ENCODE measurements around the gene NTRK3. TPM values are rescaled to one million over a fixed set of nuclear protein-coding genes. Genes with fewer than 3 reads are reported as not detected.

NTRK3 gene
- total and polyA plus RNA-seq, 2 of the 13 experiments (the other 11 are each of a cell fraction or from before 2014, with no cell fraction given): not detected

GRCh38 chr15:88187195-88187594 lies 69.3 kb downstream of the NTRK3 start:
- ATAC-seq (no peak), DNase-seq (ENCODE audit: low spot score) (no peak), FAIRE-seq (no peak)
- Histone ChIP-seq H3K4me3 (replicated peaks in 1 of 3; ENCODE audit: insufficient read depth in 1 of 3, low read depth in 2 of 3, low read length in 3 of 3) (no peak overlapping the region), H3K4me1 (ENCODE audit: insufficient read depth, low read length) (no peaks in the 10 kb centered on the region), H4K20me1 (ENCODE audit: insufficient read depth, low read length) (no peaks in the 10 kb centered on the region), H3K27ac (ENCODE audit: extremely low read length, insufficient read depth, low read length) (no peak overlapping the region), H3K9ac (ENCODE audit: insufficient read depth, low read depth, low read length) (no peak overlapping the region), H3K36me3 (replicated peaks in 1 of 2; ENCODE audit: control insufficient read depth in 1 of 2, insufficient read depth in 2 of 2, low read length in 2 of 2) (no peaks in the 10 kb centered on the region), H3K4me2 (ENCODE audit: low read depth, low read length) (no peak overlapping the region), H3K79me2 (ENCODE audit: insufficient read depth, low read length) (no peaks in the 10 kb centered on the region), H3K27me3 (ENCODE audit: control insufficient read depth in 1 of 2, insufficient read depth in 2 of 2, low read length in 2 of 2) (no peaks in the 10 kb centered on the region; a peak in 1 of 5 replicates), H3K9me3 (ENCODE audit: low read length) (no peaks in the 10 kb centered on the region), H2AFZ (ENCODE audit: low read length) (no peak overlapping the region)
- TF ChIP-seq PAX8 (CRISPR knock-in tag; IDR thresholded peaks at IDR 0.05; ENCODE audit: borderline replicate concordance): no peak
- BruUV-seq (replicated peaks): no TSS peak
- CTCF ChIA-PET (ENCODE audit: low intra/inter-chr PET ratio, low total read pairs): no interaction called here
- in situ Hi-C loops (cut with HindIII; ENCODE audit: extremely low pct_ligation_motif_present, low pct_unique_long_range_greater_than_20kb) (no loop called here), intact Hi-C loops (cut with micrococcal nuclease; ENCODE audit: unreplicated experiment) (no loop called here)
- POLR2A ChIA-PET: no interaction called here
- WGBS (ENCODE audit: low lambda C conversion rate): 31% methylated on average over 5 of the region's 5 CpGs

- no peak overlapping the region for H3K9ac ChIP-seq (ENCODE audit: insufficient read depth, low read depth, low read length)
- no peaks in the 10 kb centered on the region for H3K4me1 ChIP-seq (ENCODE audit: insufficient read depth, low read length)
- ChIA-PET POLR2A (no interaction called here), CTCF (ENCODE audit: low intra/inter-chr PET ratio, low total read pairs) (no interaction called here)
- no peaks in the 10 kb centered on the region for H3K36me3 ChIP-seq (replicated peaks in 1 of 2; ENCODE audit: control insufficient read depth in 1 of 2, insufficient read depth in 2 of 2, low read length in 2 of 2)
- no peak for ATAC-seq
- no peak overlapping the region for H3K4me2 ChIP-seq (ENCODE audit: low read depth, low read length)
- no peaks in the 10 kb centered on the region for H3K9me3 ChIP-seq (ENCODE audit: low read length)
- H2AFZ ChIP-seq (ENCODE audit: low read length): no peak overlapping the region
- no peaks in the 10 kb centered on the region for H4K20me1 ChIP-seq (ENCODE audit: insufficient read depth, low read length)
- BruUV-seq (replicated peaks): no TSS peak
- WGBS (ENCODE audit: low lambda C conversion rate): no CpG with 5 or more reads among the region's 3 CpGs
- no peaks in the 10 kb centered on the region for H3K79me2 ChIP-seq (ENCODE audit: insufficient read depth, low read length)
- no peak for DNase-seq (ENCODE audit: low spot score)
- intact Hi-C loops (cut with micrococcal nuclease; ENCODE audit: unreplicated experiment): no loop called here
- FAIRE-seq: no peak
- H3K4me3 ChIP-seq (replicated peaks in 1 of 3; ENCODE audit: insufficient read depth in 1 of 3, low read depth in 2 of 3, low read length in 3 of 3): no peak overlapping the region
- H3K27ac ChIP-seq (ENCODE audit: extremely low read length, insufficient read depth, low read length): no peak overlapping the region
- in situ Hi-C loops (cut with HindIII; ENCODE audit: extremely low pct_ligation_motif_present, low pct_unique_long_range_greater_than_20kb): no loop called here
- H3K27me3 ChIP-seq (ENCODE audit: control insufficient read depth in 1 of 2, insufficient read depth in 2 of 2, low read length in 2 of 2): no peaks in the 10 kb centered on the region
- no peak for TF ChIP-seq SATB2 (CRISPR knock-in tag; IDR thresholded peaks at IDR 0.05)
- TF ChIP-seq BCLAF1 (IDR thresholded peaks at IDR 0.05): no peak
- no peak for TF ChIP-seq KDM2A (CRISPR knock-in tag; IDR thresholded peaks at IDR 0.05; ENCODE audit: borderline replicate concordance, low read depth)
- no peak for TF ChIP-seq CAMTA2 (CRISPR knock-in tag; IDR thresholded peaks at IDR 0.05; ENCODE audit: borderline replicate concordance)
- no peak for TF ChIP-seq SNAPC2 (CRISPR knock-in tag; IDR thresholded peaks at IDR 0.05)
- no peak for TF ChIP-seq FOXC1 (CRISPR knock-in tag; IDR thresholded peaks at IDR 0.05; ENCODE audit: borderline replicate concordance)
- no peak for TF ChIP-seq BATF2 (CRISPR knock-in tag; IDR thresholded peaks at IDR 0.05)
- TF ChIP-seq ZBTB8A (CRISPR knock-in tag; IDR thresholded peaks at IDR 0.05; ENCODE audit: borderline replicate concordance, low read depth): no peak
- TF ChIP-seq HOXA5 (CRISPR knock-in tag; IDR thresholded peaks at IDR 0.05): no peak
Measured at GRCh38 chr15:88185584-88185983, 71.0 kb downstream of the NTRK3 start.
